ENCODE data around the gene TMEM204. TPM values are rescaled to one million over a fixed set of nuclear protein-coding genes. Genes with fewer than 3 reads are reported as not detected.

TMEM204 gene
- total RNA-seq, 1 donor from 2014 or later, result 0.18 TPM

DNA sequence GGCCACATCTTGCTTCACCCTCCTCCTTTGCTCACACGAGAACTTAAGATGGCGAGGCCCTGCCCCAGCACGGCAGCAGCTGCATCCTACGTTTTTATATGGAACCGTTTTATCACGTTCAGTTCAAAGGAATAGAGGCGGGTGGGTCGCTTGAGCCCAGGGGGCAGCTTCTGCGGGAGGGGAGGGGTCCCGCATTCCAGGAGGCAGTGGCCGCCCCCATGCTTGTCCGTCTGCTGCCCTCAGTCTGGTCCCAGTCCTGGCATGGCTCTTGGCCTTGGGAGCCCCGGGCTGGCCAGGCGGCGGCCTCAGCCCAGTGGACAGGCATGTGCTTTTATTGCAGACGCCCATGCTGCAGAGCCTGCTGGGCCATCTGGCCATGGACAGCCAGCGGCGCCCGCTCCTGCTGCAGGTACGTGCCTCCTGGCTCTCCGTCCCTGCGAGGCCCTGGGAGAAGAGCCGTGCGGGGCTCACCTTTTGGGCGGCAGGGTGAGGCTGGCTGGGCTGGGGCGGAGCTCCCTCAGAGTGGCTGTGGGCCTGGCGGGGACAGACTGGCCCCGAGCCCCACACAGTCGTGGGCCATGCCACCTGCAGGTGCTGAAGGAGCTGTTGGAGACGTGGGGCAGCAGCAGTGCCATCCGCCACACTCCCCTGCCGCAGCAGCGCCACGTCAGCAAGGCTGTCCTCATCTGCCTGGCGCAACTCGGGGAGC lies 33.6 kb upstream of the TMEM204 start:
- H3K36me3 Mint-ChIP-seq (ENCODE audit: low read depth), result peaks cover 48% of the 10 kb centered on the region
- DNase-seq, result no peak
- no peak for ATAC-seq (ENCODE audit: low read depth)
- H3K27me3 Mint-ChIP-seq, result no peaks in the 10 kb centered on the region
- TF ChIP-seq, protein P1, sequence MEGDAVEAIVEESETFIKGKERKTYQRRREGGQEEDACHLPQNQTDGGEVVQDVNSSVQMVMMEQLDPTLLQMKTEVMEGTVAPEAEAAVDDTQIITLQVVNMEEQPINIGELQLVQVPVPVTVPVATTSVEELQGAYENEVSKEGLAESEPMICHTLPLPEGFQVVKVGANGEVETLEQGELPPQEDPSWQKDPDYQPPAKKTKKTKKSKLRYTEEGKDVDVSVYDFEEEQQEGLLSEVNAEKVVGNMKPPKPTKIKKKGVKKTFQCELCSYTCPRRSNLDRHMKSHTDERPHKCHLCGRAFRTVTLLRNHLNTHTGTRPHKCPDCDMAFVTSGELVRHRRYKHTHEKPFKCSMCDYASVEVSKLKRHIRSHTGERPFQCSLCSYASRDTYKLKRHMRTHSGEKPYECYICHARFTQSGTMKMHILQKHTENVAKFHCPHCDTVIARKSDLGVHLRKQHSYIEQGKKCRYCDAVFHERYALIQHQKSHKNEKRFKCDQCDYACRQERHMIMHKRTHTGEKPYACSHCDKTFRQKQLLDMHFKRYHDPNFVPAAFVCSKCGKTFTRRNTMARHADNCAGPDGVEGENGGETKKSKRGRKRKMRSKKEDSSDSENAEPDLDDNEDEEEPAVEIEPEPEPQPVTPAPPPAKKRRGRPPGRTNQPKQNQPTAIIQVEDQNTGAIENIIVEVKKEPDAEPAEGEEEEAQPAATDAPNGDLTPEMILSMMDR (IDR thresholded peaks at IDR 0.05), result no peak
- POLR2A ChIA-PET, result interaction anchor here (0.5 kb wide), 1 partner anchor 8 kb away, joined by 5 read pairs; no protein-coding TSS in a partner anchor
- H3K27ac Mint-ChIP-seq, result no peak overlapping the region
- H3K4me3 Mint-ChIP-seq, result no peak overlapping the region
- H3K9me3 Mint-ChIP-seq, result no peaks in the 10 kb centered on the region
- CTCF ChIA-PET, result no interaction called here
- H3K4me1 Mint-ChIP-seq, result peaks cover 2% of the 10 kb centered on the region
- intact Hi-C loops (cut with micrococcal nuclease), result no loop called here

DNA sequence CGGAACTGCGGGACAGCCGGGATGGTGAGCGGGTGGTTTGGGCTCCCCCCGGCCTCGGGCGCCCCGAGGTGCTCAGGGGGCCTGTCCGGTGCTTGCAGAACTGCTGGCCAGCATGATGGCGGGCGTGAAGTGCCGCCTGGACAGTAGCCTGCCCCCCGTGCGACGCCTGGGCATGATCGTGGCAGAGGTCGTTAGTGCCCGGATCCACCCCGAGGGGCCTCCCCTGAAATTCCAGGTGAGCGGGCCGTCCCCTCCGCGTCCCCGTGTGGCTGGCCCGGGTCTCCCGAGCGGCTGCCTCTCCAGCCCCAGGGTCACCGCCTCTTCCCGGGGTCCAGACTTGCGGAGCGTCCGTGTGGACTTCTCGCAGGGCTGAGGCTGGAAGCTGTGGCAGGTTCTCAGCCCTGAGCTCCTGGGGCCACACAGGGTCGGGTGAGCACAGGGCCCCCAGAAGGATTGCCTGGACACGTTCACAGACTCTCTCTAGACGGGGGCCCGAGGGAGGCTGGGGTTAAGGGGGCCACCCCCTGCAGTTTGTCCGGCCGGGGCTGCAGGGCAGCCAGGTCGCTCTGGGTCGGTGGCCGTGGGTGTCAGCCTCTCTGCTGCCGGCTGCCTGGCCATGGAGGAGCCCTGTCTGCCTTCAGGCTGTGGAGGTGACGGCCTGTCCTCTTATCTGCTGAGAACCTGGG lies 32.9 kb upstream of the TMEM204 start:
- Mint-ChIP-seq H3K27me3 (no peaks in the 10 kb centered on the region), H3K4me1 (no peaks in the 10 kb centered on the region), H3K4me3 (no peak overlapping the region), H3K27ac (no peak overlapping the region), H3K36me3 (ENCODE audit: low read depth) (peaks cover 45% of the 10 kb centered on the region), H3K9me3 (no peaks in the 10 kb centered on the region)
- ATAC-seq (ENCODE audit: low read depth) (no peak), DNase-seq (no peak)
- CTCF ChIA-PET, result no interaction called here
- POLR2A ChIA-PET, result interaction anchor here (0.5 kb wide), 1 partner anchor 9 kb away, joined by 5 read pairs; no protein-coding TSS in a partner anchor
- TF ChIP-seq, protein P1 (IDR thresholded peaks at IDR 0.05), result no peak
- intact Hi-C loops (cut with micrococcal nuclease), result no loop called here

DNA sequence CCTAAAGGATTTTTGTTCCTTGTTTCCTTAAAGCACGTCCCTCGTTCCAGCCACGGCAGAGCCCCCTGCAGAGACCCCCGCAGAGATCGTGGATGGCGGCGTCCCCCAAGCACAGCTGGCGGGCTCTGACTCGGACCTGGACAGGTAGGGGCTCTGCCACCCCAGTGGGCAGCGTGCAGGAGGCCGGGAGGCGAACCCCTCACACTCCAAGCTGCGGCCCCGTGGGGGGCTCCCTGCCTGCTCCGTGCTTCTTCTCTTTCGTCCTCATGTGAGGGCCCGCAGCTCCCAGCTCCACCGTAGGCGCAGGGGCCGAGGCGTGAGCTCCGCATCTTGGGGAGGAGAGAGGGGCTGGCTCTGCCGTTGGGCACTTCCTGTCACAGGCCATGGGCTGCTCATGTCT lies 31.8 kb upstream of the TMEM204 start:
- intact Hi-C loops (cut with micrococcal nuclease), result no loop called here
- TF ChIP-seq, protein P1 (IDR thresholded peaks at IDR 0.05), result no peak
- ChIA-PET CTCF (no interaction called here), POLR2A (no interaction called here)
- no peak for ATAC-seq (ENCODE audit: low read depth)
- DNase-seq, result no peak
- Mint-ChIP-seq H3K9me3 (no peaks in the 10 kb centered on the region), H3K36me3 (ENCODE audit: low read depth) (peaks cover 49% of the 10 kb centered on the region), H3K27ac (no peak overlapping the region), H3K4me3 (no peak overlapping the region), H3K27me3 (no peaks in the 10 kb centered on the region), H3K4me1 (no peaks in the 10 kb centered on the region)

DNA sequence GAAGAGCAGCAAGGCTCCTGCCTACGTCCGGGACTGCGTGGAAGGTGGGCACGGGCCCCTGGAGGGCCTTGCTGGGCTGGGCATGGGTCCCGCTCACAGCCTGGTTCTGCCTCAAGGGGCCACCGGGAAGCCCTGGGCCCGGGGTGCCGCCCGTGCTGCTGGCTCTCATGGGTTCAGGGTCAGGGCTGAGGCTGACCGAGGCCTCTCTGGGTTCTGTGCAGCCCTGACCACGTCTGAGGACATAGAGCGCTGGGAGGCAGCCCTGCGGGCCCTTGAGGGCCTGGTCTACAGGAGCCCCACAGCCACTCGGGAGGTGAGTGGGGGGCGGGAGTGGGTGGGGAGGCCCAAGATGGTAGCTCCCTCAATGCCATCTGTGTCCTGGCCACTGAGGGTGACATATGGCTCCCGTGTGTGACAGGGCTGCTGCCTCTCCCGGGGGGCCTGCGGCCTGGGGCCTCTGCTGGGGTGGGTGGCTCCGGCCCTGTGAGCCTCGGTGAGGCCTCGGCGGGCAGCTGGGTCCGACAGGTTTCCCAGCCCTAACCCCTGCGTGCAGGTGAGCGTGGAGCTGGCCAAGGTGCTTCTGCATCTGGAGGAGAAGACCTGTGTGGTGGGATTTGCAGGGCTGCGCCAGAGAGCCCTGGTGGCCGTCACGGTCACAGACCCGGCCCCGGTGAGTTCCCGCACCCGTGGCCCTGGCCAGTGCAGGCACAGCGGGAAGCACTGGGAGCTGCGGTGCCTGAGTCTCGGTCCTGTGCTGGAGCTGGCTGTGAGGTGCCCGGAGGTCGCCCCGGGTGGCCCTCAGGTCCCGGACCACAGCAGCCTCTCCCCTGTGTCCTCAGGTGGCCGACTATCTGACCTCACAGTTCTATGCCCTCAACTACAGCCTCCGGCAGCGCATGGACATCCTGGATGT lies 31.1 kb upstream of the TMEM204 start:
- POLR2A ChIA-PET, result no interaction called here
- intact Hi-C loops (cut with micrococcal nuclease), result no loop called here
- Mint-ChIP-seq H3K4me1 (no peaks in the 10 kb centered on the region), H3K36me3 (ENCODE audit: low read depth) (peaks cover 47% of the 10 kb centered on the region), H3K27me3 (no peaks in the 10 kb centered on the region), H3K4me3 (no peak overlapping the region), H3K27ac (no peak overlapping the region), H3K9me3 (no peaks in the 10 kb centered on the region)
- DNase-seq (no peak), ATAC-seq (ENCODE audit: low read depth) (no peak)
- TF ChIP-seq, protein P1 (IDR thresholded peaks at IDR 0.05), result no peak
- CTCF ChIA-PET, result no interaction called here
